Activated CD4-positive, alpha-beta T cell treated with anti-CD3 and anti-CD28 coated beads for 1 hour (primary cell): Measurements from ENCODE around the gene VAPB.

ENCODE experiments used
- DNase-seq: peaks from one replicate; pipeline ENCODE4 v3.0.0-alpha.2; 2020

The VAPB gene

DNA sequence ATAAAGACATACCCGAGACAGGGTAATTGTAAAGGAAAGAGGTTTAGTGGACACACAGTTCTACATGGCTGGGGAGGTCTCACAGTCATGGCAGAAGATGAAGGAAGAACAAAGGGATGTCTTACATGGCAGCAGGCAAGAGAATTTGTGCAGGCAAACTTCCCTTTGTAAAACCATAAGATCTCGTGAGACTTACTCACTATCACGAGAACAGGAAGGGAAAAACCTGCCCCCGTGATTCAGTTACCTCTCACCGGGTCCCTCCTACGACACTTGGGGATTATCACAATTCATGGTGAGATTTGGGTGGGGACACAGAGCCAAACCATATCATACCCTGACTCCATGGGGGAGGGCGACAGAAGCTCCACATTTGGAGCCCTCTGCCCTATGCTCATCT is 7.4 kb upstream of the VAPB start:
- no peak for DNase-seq

DNA sequence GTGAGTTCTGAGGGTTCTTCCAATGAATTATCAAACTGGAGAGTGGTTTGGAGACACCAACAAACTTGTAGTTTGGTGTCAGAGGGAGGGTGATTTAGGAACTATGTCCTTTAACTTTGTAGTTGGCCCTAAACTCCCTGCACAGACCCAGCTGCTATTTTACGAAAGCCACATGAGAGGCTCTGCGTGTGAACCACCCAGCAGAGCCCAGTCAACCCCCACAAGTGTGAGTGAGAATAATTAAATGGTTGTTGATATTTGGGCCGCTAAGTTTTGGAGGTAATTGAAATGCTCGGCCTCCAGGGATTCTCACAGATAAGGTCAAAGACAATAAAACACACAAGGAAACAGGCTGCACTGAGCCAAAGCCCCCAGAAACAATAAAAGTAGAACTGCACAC is 6.9 kb upstream of the VAPB start:
- DNase-seq, result no peak

DNA sequence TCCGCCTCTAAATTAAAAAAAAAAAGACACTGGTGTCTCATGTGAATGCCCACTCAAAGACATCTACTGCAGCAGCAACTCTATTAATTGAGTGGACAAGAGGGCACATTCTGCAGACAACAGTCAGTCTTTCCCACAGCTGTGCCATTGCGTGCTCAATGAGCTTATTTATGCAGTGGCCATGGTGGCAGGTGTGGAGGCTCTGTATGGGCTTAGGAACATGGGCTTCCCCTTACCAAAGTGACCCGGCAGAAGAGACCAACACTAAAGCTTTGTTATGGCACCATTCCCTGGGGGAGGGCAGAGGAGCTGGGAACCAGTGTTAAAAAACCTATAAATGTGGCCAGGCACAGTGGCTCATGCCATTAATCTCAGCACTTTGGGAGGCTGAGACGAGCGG is 4.2 kb upstream of the VAPB start:
- DNase-seq, result no peak

DNA sequence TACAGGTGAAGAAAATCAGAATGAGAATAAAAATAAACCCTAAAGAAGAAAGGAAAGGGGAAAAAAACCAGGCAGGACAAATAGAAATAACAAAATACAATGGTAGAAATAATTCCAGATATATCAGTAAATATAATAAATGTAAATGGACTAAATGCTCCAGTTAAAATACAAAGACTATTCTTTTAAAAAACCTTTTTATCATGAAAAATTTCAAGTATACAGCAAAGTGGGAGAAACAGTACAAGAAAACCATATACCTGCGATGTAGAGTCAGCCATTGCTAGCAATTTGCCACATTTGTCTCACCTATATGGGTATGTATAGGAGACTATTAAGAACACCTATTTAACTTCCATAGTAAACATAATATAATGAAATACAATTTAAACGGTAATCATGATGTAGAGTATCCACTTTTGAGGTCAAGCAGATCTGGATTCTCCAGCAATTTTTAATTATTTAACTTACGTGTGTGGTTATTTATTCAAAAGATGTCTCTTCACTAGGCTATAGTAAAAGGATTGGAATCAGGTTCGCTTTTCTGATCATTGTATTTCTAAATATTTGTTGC is 914 bp upstream of the VAPB start:
- DNase-seq, result no peak

DNA sequence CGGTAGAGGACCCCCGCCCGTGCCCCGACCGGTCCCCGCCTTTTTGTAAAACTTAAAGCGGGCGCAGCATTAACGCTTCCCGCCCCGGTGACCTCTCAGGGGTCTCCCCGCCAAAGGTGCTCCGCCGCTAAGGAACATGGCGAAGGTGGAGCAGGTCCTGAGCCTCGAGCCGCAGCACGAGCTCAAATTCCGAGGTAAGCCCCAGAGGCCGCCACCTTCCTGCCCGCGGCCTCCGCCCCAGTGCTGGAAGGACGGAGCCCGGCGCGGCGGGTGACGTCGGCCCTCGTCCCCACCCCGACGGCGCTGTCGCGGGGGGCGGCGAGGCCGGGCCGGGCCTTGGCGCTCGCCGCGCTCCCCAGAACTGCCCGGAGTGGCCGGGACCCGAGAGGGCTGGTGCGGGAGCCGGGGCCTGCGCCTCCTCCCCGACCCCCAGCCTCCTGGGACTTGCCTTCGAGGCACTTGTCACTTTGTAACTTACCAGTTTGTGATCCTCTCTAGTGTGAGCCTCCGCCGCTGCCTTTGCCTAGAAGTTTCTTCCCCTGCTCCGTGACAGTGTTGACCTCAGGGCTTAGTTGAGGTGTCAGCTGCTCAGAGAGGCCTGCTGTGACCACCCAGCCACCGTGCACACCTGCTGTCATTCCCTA is 417 bp downstream of the VAPB start:
- DNase-seq, result peak; percentile 12

DNA sequence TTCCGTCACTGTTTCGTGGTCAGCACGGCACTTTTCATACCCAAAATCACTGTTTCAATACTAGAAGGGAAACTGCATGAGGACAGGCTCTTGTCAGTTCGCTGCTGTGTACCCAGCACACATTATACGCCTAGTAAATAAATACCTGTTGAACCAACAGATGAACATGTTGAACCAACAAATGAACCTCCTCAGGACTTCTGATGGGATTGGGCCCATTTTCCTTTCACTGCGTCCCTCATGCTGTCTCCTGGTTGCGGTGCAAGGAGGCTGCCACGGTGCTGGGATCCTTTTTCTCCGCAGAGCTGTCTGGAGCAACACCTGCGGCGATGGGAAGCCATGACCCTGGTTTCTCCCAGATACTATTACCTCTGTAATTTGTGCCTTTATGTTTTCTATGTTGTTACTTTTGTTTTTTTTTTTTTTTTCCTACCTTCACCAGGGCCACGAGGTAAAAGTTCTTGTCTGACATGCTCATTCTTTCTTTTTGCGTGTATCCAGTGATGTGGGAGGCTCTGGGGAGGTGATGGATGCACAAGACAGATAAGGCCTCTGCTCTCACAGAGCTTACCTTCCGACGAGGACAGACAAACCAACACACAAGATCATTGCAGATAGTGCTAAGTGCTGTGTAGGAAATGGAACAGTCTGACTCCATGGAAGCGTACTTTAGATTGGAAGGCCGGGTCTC is 1.1 kb downstream of the VAPB start:
- DNase-seq, result no peak

DNA sequence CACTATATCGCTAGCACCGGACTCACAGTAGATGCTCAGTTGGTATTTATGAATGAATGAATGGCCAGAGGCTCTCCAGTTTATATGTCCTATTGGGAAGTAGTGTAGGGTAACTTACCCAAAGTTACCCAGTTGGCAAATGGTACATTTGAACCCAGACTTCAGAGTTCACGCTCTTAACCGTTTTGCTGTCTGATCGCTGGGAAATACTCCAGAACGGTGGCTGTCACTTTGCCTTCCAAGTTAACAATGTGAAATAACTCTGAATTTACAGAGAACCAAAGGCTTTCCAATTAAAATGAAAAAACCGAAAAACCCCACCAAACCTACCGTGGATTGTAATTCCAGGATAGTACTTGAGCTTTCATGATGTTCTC is 1.6 kb downstream of the VAPB start:
- DNase-seq, result no peak

DNA sequence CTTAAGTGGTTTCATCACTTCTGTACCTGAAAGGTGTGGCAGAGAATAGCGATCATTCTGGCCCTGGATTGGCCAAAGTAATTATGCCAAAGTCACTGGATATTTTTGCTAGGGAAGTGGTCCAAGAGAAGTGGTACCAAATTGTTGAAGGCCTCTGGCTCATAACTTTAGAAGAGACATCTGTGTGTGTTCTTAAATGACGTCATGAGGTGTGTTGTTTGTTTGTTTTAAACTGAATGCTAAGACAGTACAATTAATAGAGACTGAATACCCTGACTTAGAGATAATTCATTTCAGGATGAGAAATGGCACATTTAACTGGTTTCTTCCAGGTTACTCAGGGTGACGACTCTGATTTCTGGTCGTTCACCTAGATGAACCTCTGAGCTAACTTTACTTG is 3.3 kb downstream of the VAPB start:
- DNase-seq, result no peak

DNA sequence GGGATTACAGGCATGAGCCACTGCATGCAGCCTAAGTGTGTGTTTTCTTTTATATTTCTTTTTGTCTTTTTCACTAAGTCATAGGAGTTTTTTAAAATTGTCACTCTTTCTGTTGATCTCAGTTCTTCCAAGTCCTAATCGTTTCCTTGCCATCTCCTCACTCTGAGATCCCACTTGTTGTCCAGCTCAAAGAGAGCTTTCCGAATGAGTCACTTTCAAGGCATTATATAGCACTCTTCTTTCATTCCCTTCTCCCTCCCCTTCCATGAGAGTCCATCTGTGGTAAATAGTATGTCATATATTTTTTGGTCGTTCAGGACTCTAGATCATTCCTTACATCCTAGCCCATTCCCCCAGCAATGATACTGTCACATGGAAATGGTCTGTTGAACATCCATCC is 4.3 kb downstream of the VAPB start:
- no peak for DNase-seq

DNA sequence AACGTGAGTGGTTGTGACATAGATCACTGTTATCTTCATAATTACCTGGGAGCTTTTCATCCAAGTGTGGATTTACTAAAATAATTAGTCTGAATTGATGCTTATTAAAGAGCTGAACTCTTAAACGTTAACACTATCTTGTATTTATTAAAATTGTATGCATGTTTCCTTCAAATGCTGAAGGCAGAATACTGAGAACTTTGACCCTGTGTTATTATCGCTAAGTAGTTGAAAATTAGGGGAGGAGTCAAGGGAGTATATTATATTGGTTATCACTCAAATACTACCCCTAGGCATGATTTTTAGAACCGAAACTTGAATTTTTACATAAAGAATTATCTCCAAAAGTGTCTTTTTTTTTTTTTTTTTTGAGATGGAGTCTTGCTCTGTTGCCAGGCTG is 5.8 kb downstream of the VAPB start:
- no peak for DNase-seq

DNA sequence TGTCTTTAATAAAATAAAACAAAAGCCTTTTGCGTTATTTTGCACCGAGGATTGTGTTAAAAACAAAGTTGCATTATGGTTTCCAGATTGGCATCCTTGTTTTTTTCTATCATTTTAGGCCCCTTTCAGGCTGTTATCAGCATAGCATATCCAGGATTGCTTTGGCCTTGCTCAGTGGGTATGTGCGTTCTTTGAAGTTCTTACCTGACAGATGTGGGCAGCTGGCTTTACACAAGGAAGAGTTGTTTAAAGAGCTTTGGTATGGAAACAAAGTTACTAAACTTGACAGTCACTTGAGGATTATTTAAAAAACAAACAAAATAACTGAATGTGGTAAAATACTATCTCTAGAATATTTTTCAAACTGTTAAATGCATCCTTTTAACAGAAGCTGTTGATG is 6.6 kb downstream of the VAPB start:
- no peak for DNase-seq

DNA sequence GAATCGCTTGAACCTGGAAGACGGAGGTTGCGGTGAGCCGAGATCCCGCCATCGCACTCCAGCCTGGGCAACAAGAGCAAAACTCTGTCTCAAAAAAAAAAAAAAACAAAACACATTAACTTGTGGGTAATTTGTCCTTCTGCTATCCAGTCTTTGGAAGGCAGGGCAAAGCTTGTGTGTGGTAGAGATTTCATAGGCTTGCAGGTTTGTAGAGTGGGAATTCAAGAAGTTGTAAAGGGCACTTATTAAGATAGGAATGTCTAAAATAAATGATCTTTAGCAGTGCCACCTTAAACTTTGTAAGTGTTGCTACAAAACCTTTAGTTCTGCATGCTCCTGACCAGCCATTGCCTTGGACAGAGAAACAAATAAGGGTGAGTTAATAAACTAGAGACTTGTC is 8.4 kb downstream of the VAPB start:
- DNase-seq, result no peak

DNA sequence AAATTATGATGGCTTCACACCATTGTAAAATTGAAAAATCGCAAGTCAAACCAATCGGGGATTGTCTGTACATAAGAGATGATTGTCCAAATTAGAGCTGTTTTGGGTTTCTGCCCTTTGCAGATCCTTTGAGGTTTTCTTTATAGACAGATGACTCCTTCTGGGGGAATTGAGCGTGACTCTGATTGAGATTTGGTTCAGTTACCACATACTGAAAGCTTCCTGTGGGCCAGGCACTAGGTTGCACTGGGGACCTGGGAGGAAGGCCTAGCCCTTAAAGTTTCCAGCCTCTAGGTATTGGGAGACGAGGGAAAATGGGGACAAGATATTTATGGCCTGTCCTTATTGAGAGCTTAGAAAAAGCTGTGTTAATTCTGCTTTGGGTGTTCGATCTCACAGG is 9.2 kb downstream of the VAPB start:
- no peak for DNase-seq

DNA sequence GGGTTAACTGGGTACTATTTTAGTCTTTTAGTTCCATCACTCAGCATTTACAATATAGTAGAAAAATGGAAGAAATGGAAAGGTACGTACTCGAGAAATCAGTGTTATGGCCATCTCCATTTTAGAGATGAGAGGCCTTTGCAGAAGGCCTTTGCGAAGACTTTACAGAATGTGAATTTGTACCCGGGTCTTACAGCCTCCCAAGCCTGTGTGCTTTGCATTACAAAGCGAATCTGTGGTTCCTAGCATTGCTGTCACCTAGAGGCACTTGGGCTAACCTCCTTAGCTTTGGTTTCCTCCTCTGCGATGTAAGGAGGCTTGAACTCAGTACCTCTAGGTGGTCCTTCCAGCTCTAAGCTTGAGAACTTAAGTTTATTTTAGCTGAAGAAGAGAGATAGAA is 10.9 kb downstream of the VAPB start:
- no peak for DNase-seq

DNA sequence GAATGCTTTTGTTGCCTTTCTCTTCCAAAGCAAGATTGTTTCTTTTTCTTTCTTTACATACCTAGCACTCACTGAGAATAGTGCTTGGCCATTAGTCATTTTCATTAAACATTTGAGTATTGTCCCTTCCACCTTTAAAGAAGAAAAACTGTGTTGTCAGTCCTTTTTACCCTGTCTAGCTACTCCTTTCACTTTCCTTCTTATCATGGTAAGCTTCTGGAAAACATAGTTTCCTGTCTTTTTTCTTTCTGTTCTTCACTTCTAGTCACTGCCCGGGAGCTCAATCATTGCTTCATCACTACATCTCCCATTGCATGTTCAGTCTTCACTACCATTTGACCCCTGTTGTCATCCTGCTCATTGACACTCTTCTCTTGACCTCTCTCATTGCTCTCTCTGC is 12.1 kb downstream of the VAPB start:
- no peak for DNase-seq

DNA sequence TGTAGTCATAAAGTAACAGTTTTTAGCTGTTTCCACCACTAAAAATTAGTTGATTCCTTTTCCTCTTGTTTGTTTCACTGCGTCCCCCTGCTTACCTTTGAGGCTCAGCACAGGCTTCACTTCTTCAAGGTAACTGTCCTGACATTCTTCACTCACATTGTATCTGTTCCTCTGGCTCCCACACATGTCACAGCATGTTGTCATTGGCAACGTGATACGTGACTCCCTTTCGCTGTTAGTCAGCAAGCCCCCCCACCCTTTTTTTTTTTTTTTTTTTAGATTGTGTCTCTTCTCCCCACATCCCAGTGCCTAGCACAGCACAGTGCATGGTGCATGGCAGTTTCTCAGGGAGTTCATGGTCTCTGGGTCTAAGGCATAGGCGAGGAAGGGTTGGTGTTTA is 13.3 kb downstream of the VAPB start:
- no peak for DNase-seq

DNA sequence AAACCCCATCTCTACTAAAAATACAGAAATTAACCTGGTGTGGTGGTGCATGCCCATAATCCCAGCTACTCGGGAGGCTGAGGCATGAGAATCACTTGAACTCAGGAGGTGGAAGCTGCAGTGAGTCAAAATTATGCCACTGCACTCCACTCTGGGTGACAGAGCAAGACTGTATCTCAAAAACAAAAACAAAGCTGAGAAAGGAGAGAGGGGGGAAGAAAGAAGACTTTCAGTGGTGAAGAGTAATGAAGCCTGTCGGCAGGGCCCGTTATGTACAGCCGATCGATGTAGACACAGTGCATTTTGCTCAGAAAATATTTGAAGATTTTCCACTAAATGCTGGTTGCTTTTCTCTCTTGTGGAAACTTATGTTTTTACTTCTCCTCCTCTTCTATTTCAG is 13.8 kb downstream of the VAPB start:
- no peak for DNase-seq

DNA sequence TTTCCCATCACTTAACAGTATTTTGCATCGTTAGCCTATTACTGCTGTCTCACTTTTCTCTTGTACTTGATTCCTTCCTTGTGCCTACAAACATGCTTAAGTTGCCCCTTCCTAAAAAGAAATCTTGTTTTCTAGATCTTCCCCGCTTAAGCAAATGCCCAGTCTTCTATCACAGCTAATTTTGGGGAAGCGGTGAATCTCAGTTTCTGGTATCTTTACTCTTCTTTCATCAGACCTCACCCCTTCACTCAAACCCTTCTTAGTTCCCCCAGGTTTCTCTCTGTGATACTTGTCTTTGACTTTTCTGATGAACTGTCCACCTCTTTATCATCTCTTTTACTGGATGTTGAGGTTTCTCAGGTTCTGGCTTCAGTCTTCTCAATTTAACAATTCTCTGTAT is 14.2 kb downstream of the VAPB start:
- no peak for DNase-seq

DNA sequence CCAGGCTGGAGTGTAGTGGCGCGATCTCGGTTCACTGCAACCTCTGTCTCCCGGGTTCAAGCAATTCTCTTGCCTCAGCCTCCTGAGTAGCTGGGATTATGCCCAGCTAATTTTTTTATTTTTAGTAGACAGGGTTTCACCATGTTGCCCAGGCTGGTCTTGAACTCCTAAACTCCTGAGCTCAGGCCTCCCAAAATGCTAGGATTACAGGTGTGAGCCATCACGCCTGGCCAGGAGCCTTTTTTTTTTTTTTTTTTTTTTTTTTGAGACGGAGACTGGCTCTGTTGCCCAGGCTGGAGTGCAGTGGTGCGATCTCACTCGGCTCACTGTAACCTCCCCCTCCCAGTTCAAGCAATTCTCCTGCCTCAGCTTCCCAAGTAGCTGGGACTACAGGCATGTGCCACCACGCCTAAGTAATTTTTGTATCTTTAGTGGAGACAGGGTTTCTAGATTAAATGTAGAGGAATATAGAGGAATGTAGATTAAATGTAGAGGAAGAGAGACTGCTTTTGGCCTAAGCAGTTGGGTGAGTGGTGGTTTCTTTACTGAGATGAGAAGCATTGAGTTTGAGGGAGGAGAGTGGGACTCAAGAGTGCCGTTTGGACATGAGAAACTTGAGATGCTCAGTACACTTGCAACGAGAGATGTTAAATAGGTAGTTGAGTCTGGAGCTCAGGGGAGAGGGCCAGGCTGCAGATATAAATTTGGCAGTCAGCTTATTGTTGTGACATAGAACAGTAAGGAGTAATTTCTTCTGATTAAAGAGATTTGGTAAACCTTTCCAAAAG is 16.7 kb downstream of the VAPB start:
- no peak for DNase-seq

DNA sequence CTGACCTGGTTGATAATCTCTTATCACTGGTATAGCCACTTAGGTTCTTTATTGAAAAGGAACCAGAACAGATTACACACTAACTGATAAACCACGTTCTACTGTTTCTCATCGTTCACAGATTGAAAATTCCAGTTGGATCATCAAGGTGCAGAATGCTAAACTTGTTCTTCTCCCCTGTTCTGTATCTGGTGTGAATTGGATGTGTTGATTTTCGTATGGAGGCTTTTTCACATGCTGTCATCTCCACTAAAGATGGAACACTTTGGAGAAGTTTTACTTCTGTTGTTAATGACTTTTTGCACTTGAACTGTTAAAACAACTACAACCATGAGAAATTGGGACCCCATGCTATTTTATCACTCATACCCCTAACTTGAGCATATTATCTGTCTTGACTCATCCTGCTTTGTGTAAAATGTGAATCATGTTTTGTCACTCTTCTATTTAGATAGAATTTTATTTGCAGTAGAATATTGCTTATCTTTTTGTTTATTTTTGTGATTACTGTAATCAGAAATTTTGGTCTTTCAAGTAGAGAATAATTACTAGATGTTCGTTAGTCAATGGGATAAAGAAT is 17.5 kb downstream of the VAPB start:
- DNase-seq, result no peak

DNA sequence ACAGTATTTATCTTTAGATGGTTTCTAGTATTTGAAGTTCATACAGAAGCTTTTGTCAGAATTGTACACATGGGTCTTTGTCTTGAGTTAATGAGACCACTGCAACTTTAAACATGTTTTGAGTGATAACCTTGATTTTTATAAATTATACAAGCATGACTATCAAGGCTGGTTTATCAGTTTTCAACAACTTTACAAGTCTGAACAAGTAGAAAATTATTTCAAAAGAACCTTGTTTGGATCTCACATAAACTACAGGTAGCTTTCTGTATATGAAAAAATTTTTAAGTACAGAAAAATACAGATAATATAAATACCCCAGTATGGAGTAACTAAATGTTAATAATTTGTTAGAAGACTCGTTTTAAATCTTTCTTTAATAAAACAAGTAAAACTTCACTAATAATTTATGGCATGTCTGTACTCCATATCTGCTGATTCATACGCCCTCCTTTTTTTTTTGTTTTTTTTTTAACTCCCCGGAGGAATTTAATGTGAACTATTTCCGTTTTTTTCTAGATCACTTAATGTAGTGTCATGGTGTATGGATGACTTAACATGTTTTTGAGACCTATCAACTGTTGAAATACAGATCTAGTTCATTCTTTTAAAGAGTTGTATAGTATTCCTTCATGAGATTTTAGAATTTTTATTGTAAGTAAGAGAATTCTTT is 18.3 kb downstream of the VAPB start:
- DNase-seq, result no peak

DNA sequence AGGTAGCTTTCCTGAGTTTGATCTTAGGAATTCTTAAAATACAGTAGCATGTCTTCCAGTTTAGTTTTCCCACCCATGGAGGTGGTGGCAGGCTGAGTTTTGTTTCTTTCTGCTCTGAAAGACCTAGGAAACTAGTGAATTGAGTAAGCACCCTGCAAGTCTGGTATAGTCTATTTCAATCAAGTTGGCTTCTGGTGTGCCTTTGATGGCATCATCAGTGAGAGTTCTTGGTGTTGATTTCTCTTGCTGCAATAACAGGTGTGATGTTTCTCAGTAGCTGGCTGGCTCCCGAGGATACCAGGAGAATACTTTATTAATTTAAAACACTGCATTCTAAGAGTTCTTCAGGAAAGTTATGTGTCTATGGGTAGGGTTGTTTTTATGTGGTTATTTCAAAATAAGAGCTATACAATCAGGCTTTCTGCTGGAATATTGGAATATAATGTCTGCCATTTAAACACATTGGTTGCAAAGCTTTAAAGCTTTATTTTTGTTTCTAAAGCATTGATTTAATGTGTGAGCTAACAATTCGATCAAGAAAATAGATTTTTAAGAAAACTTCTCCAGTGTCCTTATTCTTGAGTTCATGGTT is 19.0 kb downstream of the VAPB start:
- no peak for DNase-seq
